GM18868 (cell line): ENCODE results near the gene CFAP99.

ENCODE experiments used
- ATAC-seq: cut with Tn5 transposase; IDR thresholded peaks from one replicate; pipeline ENCODE4 v1.9.1; 2021; ENCODE audit warnings: mild to moderate bottlenecking, moderate library complexity; ENCODE audit not compliant: unreplicated experiment

CFAP99 gene

DNA sequence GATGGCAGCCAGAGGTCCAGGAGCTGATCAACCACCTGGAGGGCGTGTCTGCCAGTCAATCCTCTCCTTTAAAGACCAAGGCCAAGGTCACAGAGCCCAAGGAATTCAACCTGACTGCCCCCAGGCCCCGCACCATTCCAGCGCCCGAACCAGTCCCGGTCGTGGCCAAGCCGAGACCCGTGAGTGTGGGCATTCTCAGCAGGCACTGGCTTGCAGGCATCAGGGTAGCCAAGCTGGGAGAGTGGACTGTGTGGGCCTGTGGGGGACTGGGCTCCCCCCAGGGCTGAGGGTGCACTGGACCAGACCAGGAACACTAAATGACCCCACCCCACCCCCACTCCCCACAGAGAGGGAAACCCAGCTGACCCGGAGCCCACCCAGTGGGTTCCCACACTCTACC lies 26.4 kb downstream of the CFAP99 start:
- ATAC-seq = no peak

DNA sequence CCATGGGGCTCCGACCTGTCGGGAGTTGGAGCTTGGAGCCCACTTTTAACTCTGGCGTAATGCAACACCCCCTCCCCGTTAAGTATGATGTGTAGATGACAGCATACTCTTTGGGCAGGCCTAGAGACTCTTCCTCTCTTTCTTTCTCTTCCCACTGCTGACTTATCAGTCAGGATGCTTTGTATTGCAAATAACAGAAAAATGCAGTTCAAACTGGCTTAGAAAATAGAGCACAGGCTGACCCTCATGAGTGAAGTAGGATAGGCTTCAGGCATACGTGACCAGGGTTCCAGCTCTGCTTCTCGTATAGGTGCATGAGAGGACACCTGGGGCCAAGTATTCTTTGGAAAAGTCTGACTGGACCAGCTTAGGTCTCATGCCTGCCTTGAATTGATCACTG lies 26.8 kb downstream of the CFAP99 start:
- no peak for ATAC-seq

DNA sequence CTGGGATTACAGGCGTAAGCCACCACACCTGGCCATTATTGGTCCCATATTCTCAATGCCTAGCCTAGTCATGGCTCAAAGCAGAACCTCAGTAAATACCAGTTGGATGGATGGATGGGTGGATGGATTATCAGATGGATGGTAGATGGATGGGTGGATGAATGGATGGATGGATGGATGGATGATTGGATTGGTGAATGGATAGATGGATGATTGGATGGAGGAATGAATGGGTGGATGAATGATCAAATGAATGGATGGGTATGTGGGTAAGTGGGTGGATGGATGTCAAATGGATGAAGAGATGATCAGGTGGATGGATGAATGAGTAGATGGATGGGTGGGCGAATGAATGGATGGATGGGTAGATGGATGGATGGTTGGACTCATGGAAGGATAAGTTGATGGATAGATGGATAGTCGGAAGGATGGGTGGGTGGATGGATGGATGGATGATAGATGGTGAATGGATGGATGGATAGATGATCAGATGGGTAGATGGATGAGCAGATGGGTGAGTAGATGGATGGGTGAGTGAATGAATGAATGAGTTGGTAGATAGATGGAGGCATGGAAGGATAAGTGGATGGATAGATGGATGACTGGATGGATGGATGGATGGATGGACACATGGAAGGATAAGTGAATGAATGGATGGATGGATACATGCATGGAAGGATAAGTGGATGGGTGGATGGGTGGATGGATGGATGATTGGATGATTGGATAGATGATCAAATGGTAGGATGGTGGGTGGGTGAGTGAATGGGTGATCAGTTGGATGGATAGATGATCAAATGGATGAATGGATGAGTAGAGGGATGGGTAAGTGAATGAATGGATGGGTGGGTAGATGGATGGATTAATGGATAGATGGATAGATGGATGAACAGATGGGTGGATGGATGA lies 28.2 kb downstream of the CFAP99 start:
- ATAC-seq = no peak

DNA sequence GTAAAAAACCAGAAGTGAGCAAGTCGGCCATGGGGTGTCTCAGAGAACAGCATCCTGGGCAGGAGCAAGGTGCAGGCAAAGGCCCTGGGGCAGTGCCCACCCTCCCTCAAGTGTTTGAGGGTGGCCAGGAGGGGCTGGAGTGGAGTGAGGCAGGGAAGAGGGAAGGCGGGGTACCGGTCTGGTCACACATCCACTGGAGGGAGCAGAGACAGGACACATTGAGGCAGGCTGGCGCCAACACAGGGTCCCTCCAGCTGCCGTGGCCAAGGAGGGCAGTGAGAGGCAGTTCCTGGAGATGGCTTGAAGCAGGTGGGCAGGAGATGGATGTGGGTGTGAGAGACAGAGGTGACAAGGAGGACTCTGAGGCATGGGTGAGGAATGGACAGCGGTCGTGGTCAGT lies 29.8 kb downstream of the CFAP99 start:
- no peak for ATAC-seq

DNA sequence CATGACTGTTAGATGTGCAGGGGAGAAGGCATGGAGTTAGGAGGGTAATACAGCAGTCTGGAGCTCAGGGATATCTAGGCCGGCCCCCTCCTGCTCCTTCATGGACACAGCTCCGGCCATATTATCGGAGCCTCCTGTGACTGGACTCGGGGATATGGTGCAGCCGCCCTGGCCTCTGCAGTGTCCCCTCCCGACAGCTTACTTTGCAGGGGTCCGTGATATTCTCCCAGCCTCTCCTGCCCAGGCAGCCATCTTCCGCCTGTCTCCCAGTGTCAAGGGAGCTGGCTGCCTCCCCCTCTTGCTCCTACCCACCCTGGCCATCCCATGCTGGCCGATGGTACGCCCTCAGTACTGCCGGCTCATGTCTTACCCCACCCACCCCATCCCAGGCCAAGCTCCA lies 30.3 kb downstream of the CFAP99 start:
- no peak for ATAC-seq

DNA sequence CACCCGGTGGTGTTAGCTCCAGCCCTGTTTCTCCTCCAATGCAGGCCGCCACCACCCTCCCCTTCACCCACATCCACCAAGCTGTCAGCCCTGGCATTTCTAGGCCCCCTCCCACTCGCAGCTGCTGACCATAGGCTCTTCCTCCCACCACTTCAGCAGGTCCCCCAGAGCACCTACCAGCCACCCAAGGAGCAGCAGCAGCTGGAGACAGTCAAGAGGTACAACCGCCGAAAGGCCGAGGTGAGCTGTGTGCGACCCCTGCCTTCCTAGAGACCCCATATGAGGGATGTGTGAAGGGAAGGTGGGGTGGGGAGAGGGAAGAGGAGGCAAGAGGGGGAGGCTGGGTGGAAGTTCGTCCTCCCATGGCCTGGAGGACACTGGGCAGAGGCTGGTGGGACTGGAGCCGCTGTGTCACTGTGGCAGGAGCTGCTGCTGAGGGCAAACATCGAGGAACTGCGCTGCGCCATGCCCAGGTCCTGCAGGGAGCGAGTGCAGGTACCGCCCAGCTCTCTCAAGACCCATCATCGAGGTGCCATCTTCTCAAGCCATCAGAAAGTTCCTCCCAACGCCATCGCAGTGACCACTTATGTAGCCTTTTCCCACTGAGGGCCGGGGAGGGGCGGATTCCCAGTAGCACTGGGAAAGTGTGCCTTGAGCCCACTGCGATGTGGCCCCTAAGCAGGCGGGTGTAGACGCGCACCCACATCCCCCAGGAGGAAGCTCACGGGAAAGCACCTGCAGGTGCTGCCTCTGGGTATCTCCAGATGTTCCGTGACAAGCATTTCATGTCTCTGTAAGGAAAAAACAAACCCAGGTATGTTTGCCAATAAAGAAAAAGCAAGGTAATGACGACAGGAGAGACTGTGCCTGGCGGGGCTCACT lies 31.0 kb downstream of the CFAP99 start:
- ATAC-seq = no peak

DNA sequence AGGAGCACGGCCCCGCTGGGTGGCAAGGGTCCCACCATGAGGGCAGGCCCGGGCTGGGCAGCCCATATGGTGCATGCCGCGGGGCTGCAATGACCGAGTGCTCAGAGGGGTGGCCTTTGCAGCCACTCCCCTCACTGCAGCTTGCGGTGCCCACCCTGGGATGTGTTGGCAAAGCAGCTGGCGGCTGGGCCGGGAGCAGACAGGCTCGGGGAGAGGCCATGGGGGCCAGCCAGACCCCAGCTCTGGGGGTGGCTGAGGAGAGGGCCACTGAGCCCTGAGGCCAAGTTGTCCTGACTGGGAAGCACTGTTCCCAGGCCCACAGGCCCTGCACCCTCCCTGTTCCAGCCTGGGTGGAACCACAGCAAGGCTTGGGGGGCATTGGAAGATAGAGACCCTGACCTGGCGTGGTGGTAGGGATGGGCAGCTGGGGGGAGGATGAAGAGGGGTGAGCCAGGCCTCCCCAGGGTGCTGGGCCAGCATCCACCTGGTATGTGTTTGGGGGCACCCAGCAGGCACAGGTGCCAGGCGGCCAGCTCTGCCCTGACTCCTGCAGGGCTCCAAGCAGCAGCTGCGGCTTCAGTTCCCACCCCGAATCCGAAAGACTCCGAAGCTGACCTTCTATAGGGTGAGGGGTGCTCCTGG lies 31.8 kb downstream of the CFAP99 start:
- no peak for ATAC-seq

DNA sequence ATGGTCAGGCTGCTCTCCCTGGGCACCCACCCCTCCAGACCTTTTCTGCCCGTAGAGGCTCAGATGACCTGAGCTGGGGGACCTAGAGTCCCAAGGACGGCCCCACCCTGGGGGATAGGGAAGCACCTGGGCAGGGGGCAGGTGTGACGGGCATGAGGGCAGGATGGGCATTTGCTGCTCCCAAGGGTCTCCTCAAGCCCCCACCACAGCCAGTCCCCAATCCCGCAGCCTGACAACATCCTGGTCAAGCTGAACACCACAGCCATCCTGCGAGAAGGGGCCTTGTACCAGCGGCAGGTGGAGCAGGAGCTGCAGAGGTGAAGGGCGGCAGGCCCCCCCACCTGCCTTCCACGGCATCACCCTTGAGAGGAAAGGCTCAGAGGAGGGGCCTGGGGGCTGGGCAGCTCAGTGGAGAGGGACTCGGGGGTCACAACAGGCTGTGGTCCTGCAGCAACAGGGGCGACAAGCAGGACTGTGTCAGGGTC lies 32.3 kb downstream of the CFAP99 start:
- no peak for ATAC-seq

DNA sequence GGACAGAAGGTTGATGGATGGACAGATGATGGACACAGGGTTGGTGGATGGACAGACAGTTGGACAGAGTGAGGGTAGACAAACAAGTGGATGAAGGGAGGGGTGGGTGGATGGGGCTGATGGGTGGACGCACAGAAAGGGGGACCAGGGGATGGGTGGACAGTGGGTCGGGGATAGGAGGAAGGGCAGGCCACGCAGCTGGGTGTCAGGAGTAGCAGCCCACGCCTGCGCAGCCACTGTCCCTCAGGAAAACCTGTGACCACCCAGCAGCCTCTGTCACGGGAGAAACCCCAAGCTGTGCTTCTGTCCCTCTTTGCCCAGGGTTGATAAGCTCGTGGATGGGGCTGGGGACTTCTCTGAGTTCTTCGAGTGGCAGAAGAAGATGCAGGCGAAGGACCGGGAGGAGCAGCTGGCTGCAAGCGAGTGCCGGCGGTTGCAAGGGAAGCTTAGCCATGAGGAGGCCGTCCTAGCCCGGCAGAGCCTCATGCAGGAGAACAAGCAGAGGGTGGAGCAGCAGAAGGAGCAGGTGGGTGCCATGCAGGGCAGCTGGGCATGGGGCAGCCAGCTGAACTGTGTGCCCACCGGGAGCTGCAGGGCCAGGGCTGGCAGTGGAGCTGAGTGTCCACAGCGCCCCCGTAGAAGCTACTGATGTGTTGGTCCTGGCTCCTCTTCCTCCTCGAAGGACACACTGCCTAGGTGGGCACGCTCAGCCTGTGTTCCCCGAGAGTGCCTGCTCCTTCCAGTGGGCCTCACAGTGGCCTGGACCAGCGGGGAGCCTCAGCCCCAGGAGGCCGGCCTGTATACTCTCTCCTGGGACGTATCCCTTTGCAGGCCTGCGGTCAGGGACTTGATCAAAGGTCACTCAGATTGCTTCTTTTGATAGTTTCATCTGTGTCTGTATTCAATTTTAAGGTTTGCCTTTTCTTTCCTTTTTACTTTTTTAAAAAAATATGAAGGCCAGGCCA lies 33.3 kb downstream of the CFAP99 start:
- ATAC-seq = no peak

DNA sequence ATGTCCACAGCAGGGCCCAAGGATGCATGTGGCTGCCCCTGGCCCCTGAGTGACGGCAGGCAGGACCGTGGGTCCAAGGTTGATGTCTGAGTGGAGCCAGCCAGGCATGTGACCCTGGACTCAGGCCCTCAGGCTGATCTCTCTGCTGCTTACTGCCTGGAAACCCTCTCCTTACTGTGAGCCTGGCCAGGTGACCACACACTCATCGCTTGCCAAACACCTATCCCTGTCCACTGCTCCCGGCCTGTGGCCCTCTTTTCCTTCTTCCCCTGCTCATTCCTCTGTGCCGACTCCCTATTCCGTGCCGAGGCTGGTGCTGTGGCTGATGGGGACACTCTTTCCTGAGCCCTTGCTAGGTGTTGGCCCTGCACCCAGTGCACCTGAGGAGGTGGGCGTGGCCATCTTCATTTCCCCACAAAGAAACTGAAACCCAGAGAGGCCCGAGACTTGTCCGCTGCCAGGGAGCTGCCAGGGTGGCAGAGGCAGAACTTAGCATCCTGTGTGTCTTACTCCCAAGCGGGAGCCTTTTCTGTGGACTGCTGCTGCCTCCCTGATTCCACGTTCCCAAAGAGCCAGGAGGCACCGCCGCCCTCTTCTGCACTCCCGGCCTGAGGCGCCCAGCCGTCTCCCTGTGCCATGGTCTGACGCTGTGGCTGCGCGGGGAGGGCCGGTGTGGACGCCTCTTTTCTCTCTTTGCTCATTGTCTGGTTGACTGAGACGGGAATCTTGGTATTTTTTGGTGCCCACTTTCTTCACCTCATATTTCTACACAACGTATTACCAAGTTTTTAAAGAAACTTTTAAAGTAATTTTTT lies 38.9 kb downstream of the CFAP99 start:
- ATAC-seq = no peak

DNA sequence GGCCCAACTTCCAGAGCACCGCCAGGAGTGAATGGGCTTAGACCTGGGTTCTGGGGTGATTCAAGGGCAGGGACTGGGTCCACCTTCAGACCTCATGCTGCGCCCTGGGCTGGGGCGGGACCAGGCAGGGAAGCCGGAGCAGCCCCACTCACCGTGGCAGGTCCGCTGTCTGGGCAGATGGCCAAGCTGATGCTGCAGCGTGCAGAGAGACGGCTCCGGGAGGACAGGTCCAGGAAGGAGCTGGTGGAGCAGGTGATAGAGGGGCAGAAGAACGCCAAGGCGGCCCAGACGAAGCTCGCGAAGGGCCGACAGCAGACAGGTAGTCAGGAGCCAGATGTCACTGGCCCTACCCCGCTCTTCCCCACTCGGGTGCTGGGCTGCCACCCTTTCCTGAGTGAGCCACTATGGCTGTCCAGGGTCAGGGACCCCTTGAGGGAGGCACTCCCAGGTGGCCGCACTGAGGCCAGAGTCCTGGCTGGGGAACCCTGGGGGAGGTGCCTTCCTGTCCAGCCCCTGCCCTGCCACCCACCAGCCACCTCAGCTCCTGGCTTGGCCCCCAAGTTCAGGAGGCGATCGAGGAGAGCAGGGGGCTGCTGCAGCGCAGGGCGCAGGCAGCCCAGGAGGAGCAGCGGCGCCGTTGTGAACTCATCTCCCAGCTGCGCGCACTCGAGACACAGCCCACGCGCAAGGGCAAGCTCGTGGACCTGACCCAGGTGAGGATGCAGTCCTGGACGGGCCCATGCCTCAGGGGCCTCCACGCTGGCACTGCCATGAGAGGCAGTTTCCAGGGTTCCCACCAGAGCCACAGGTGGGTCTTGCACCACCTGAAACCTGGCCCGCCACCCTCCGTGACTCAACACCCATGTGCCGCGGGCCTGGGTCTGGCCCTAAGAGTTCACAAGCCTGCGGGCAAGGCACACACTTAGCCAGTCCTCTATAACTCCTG lies 40.1 kb downstream of the CFAP99 start:
- no peak for ATAC-seq

DNA sequence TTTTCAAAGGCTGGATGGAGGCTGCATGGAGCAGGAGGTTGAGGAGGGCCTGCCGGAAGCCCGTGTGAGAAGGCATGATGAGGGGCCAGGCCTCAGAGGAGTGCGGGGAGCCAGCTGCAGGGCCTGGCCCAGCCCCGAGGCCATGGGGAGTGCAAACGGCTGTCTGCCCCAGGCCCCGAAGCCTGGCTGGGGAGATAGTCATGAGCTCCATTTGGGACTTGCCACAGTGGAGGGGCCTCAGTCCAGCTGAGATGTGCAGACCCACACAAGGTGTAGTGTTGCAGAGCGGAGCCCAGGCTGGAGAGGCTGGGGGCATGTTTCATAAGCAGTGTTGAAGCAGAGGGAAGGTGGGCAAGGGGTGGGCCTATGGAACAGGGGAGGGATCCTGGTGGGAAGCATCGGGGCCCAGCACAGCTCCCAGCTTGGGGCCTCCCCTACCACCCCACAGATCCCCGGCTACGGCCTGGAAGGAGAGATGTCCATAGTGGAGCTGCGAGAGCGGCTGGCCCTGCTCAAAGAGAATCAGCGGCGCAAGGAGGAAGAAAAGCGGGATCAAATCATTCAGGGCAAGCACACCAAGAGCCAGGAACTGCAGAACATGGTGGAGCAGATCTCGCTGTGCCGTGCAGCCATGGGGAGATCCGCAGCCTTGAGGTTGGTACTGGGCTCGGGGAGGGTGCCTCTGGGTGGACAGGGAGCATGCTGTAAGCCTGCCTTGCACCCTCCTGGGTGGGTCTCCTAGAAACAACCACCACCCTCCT lies 41.0 kb downstream of the CFAP99 start:
- ATAC-seq = no peak

DNA sequence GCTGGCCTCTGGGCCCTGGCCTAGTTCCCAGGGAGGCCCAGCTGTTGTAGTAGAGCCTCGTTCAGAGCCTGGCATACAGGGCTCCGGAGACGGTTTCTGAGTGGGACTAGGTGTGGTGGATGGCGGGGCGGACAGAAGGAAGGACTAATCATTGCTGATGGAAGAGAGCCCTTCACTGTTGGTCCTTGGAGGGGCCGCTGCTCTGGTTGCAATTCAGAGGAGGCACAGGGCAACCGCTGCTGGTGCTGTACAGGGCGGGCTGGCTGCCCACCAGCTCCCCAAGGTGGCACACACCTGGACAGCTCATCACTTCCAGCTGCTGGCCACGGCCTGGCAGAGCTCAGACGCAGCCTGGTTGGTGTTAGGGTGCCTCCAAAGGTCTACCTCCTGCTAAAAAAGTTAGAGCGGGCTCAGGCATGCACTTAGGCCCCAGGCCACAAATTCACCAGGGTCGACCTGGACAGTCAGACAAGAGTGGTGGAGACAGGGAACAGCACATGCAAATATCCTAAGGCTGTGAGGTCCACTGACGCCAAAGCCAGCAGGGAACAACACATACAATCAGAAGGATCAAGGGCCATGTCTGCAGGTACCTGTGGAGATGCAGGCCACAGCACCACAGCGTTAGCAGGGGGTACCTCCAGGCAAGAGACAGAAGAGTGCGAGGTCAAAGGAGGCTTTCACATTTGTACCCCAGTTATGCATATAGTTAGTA lies 42.6 kb downstream of the CFAP99 start:
- no peak for ATAC-seq

DNA sequence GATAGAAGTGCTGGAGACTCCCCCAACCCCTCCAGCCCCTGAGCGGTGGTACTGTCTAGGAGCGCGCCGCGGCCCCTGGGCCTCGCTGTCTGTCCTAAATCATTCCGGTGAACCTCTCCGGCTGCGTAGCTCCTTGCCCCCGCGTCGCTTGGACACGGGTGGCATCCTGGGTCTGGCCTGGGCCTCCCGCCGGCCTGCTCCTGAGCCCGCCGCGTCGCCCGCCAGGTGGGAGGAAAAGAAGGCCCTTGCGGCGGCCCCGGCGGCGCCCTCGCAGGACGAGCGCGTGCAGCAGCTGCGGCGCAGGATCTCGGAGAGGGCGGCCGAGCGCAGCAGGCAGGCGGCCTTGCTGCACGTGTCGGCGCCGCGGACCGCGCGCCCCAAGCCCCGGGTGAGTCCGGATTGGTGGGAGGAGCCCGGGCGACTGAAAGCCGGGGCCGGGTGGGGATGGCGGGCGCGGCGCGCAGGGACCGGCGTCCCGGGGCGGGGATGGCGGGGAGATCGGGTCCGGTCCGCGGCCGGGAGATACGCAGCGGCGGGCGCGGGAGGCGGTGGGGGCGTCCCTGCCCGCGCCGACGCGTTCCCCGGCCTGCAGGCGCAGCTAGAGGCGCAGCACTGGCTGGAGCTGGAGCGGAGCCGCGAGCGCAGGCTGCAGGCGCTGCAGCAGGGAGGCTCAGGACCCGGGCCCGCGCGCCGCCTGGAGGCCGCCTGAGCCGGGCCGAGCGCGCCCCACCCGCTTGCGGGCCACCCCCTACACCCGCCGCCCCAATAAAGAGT lies 43.6 kb downstream of the CFAP99 start:
- peak; percentile 80 for ATAC-seq

DNA sequence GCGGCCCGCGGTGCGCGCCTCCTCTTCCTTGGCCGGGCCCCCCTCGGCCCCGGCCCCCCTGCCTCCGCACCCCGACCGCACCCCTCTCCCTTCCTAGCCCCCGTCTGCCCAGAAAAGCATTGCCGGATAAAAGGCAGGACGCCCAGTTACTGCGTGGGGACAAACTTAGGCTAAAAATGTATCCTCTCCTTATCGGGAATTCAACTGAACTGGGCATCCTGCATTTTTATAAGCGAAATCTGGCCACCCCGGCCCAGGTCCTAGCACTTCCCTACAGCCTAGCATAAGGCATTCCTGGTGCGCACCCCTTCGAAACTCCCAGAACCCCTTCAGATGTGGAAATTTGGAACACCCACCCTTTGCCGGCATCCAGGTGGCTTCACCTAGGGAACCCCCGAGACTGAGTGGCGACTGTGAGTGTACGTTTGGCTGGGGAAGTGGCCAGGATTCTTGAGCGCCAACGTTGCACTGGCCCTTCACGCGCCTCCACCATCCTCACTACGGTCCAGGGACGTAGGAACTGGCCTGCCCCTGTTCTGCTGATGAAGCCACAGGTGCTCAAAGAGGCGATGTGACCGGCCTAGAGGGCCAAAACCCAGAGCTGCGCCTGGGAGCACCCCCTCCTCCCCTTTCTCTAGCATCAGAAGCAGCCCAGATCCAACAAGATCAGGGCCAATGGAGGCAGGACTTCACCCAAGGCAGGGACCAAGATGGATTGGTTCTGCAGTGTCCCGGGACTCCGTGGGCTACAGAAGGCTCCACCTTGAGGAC lies 44.4 kb downstream of the CFAP99 start:
- no peak for ATAC-seq
